Measurements from ENCODE around the gene FCRLA. TPM values are rescaled to one million over a fixed set of nuclear protein-coding genes. Genes with fewer than 3 reads are reported as not detected.
"Not testable (repeated sequence)": the region's sequence is repeated elsewhere in the genome, so short reads cannot be mapped to it uniquely, and the experiment has no call there.

The FCRLA gene
- total RNA-seq: not detected in 2 replicates

GRCh38 chr1:161706482-161707347 is at the start of gene FCRLA:
FCRLA (plus strand) TSS chr1:161707229; CDS start chr1:161707265, 36 bp downstream.
- Mint-ChIP-seq H3K9me3 (no peaks in the 10 kb centered on the region), H3K4me1 (no peaks in the 10 kb centered on the region), H3K36me3 (ENCODE audit: low read depth) (no peaks in the 10 kb centered on the region), H3K27me3 (peaks cover 25% of the 10 kb centered on the region), H3K4me3 (no peak within 1 kb of the TSS), H3K27ac (no peak within 1 kb of the TSS)
- intact Hi-C loops (cut with micrococcal nuclease): loop anchor here (2.0 kb wide), 1 partner anchor 18 kb away; no protein-coding TSS in a partner anchor
- peak; percentile 37 for DNase-seq

- H3K4me3 Mint-ChIP-seq; H3K27ac Mint-ChIP-seq; H3K4me1 Mint-ChIP-seq; intact Hi-C loops (cut with micrococcal nuclease); H3K36me3 Mint-ChIP-seq (ENCODE audit: low read depth); DNase-seq; H3K9me3 Mint-ChIP-seq; H3K27me3 Mint-ChIP-seq: not testable (repeated sequence)
Measured at GRCh38 chr1:161658524-161658923, 48.5 kb upstream of the FCRLA start.

GRCh38 chr1:161661660-161662311 is 45.2 kb upstream of the FCRLA start:
- intact Hi-C loops (cut with micrococcal nuclease); H3K27ac Mint-ChIP-seq; H3K27me3 Mint-ChIP-seq; H3K4me1 Mint-ChIP-seq; DNase-seq; H3K36me3 Mint-ChIP-seq (ENCODE audit: low read depth); H3K4me3 Mint-ChIP-seq; H3K9me3 Mint-ChIP-seq: not testable (repeated sequence)

- H3K27me3 Mint-ChIP-seq; H3K4me3 Mint-ChIP-seq; H3K4me1 Mint-ChIP-seq; H3K36me3 Mint-ChIP-seq (ENCODE audit: low read depth); intact Hi-C loops (cut with micrococcal nuclease); H3K27ac Mint-ChIP-seq; DNase-seq; H3K9me3 Mint-ChIP-seq: not testable (repeated sequence)
Measured at GRCh38 chr1:161662684-161663339, 44.2 kb upstream of the FCRLA start, which contains the start of gene FCGR2B. FCGR2B (plus strand) TSS chr1:161663143; CDS start chr1:161663242, 99 bp downstream.

GRCh38 chr1:161663569-161663968 is 43.5 kb upstream of the FCRLA start:
- H3K27me3 Mint-ChIP-seq; intact Hi-C loops (cut with micrococcal nuclease): not testable (repeated sequence)

GRCh38 chr1:161664689-161665088 is 42.3 kb upstream of the FCRLA start:
- H3K9me3 Mint-ChIP-seq; DNase-seq; H3K36me3 Mint-ChIP-seq (ENCODE audit: low read depth); intact Hi-C loops (cut with micrococcal nuclease); H3K27ac Mint-ChIP-seq; H3K4me1 Mint-ChIP-seq; H3K27me3 Mint-ChIP-seq; H3K4me3 Mint-ChIP-seq: not testable (repeated sequence)

More at GRCh38 chr1:161663569-161663968, 43.5 kb upstream of the FCRLA start:
- not testable (repeated sequence) for DNase-seq; H3K36me3 Mint-ChIP-seq (ENCODE audit: low read depth); H3K27ac Mint-ChIP-seq; H3K4me1 Mint-ChIP-seq; H3K9me3 Mint-ChIP-seq; H3K4me3 Mint-ChIP-seq

- H3K4me3 Mint-ChIP-seq; DNase-seq; H3K27ac Mint-ChIP-seq; H3K27me3 Mint-ChIP-seq; intact Hi-C loops (cut with micrococcal nuclease); H3K4me1 Mint-ChIP-seq; H3K36me3 Mint-ChIP-seq (ENCODE audit: low read depth); H3K9me3 Mint-ChIP-seq: not testable (repeated sequence)
Measured at GRCh38 chr1:161671045-161672020, 35.7 kb upstream of the FCRLA start.

GRCh38 chr1:161673437-161673836 is 33.6 kb upstream of the FCRLA start:
- H3K4me1 Mint-ChIP-seq; H3K27ac Mint-ChIP-seq; H3K27me3 Mint-ChIP-seq; H3K4me3 Mint-ChIP-seq; H3K36me3 Mint-ChIP-seq (ENCODE audit: low read depth); H3K9me3 Mint-ChIP-seq; intact Hi-C loops (cut with micrococcal nuclease); DNase-seq: not testable (repeated sequence)

- H3K4me3 Mint-ChIP-seq; H3K36me3 Mint-ChIP-seq (ENCODE audit: low read depth); H3K4me1 Mint-ChIP-seq; H3K27ac Mint-ChIP-seq; DNase-seq; intact Hi-C loops (cut with micrococcal nuclease); H3K27me3 Mint-ChIP-seq; H3K9me3 Mint-ChIP-seq: not testable (repeated sequence)
Measured at GRCh38 chr1:161674447-161674846, 32.6 kb upstream of the FCRLA start.

GRCh38 chr1:161674908-161675307 is 32.1 kb upstream of the FCRLA start:
- H3K36me3 Mint-ChIP-seq (ENCODE audit: low read depth); H3K9me3 Mint-ChIP-seq; H3K4me3 Mint-ChIP-seq; H3K27ac Mint-ChIP-seq; DNase-seq; H3K27me3 Mint-ChIP-seq; H3K4me1 Mint-ChIP-seq; intact Hi-C loops (cut with micrococcal nuclease): not testable (repeated sequence)

GRCh38 chr1:161676441-161676840 is 30.6 kb upstream of the FCRLA start:
- no peak for DNase-seq
- Mint-ChIP-seq H3K9me3 (no peaks in the 10 kb centered on the region), H3K27ac (no peak overlapping the region), H3K27me3 (peaks cover 6% of the 10 kb centered on the region), H3K4me1 (peaks cover 4% of the 10 kb centered on the region), H3K4me3 (no peak overlapping the region), H3K36me3 (ENCODE audit: low read depth) (no peaks in the 10 kb centered on the region)
- intact Hi-C loops (cut with micrococcal nuclease): no loop called here

- Mint-ChIP-seq H3K4me3 (no peak overlapping the region), H3K27ac (no peak overlapping the region), H3K27me3 (peaks cover 11% of the 10 kb centered on the region), H3K4me1 (peaks cover 2% of the 10 kb centered on the region), H3K36me3 (ENCODE audit: low read depth) (no peaks in the 10 kb centered on the region), H3K9me3 (no peaks in the 10 kb centered on the region)
- intact Hi-C loops (cut with micrococcal nuclease): no loop called here
- no peak for DNase-seq
Measured at GRCh38 chr1:161676958-161677689, 29.9 kb upstream of the FCRLA start.

- Mint-ChIP-seq H3K27ac (no peak overlapping the region), H3K36me3 (ENCODE audit: low read depth) (no peaks in the 10 kb centered on the region), H3K27me3 (peaks cover 19% of the 10 kb centered on the region), H3K4me1 (peaks cover 2% of the 10 kb centered on the region), H3K9me3 (no peaks in the 10 kb centered on the region), H3K4me3 (no peak overlapping the region)
- no peak for DNase-seq
- intact Hi-C loops (cut with micrococcal nuclease): no loop called here
Measured at GRCh38 chr1:161678500-161678899, 28.5 kb upstream of the FCRLA start.

All from activated CD4-positive, alpha-beta T cell treated with anti-CD3 and anti-CD28 coated beads, Interleukin-2, amount 10 ng/mL, durations not matched to agents 24 days and 14 days (primary cell).